HG03097 (cell line): Measurements from ENCODE around the gene HDAC11.
"Not testable (repeated sequence)": the region's sequence is repeated elsewhere in the genome, so short reads cannot be mapped to it uniquely, and the experiment has no call there.

Experiments used
- ATAC-seq: cut with Tn5 transposase; IDR thresholded peaks from one replicate; pipeline ENCODE4 v1.9.1; 2021; ENCODE audit not compliant: unreplicated experiment, low FRiP score

The HDAC11 gene

DNA sequence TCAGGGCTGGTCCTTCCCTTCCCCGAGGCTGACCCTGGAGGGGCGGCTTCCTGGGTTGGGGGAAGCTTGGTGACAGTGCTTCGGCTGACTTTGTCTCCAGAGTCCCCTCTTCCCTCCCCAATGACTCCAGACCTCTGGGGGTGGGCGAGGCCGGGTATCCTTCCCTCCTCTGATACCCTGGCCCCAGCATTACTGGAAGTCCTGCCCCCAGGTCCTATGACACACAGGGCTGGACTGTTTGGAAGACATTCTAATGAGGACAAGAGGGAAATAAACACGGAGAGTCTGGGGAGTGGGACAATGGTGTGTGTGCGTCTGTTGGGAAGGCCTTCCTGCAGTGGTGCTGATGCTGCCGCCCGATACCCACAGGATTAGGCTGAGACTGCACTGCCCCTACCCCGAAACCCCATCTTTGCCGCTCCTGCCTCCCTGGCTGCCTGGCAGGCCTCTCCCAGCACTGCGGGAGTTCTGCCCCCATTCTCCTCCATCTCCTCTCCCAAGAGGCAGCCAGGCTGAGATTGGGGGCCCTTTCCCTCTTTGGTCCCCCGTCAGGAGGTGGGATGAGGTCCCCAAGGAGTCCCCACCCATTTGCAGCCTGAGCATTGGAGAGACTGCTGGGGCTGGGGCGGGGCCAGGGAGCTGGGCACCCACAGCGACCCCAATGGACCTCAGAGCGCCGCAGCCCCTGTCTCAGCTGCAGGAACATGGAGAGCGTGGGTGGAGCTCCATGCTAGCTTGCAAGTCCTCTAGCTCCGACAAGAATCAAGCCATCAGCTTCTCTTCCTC is 39.1 kb downstream of the HDAC11 start:
- no peak for ATAC-seq

DNA sequence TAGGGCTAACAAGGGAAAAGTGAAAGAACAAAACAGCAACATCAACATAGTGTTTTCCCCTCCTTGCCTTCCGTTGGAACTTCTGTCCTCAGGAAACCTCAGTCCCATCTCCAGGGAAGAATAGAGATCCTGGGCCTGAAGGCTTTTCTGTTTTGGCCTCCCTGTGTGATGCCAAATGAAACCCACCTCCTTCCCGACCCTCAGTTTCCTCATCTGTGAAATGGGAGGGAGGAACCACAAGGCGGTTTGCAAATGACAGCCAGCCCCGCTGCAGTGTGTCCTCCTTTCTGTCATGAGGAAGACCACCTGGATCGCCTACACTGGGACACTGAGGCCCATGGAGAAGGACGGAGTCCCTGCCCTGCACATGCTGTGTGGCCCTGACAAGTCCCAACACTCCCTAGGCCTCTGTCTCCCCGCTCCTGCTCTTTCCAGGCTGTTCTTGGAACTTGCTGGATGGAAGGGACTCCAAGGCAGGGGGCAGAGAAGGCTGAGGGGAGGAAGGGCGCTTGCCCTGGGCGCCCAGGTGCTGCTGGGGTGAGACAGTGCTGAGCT is 40.3 kb downstream of the HDAC11 start:
- no peak for ATAC-seq

DNA sequence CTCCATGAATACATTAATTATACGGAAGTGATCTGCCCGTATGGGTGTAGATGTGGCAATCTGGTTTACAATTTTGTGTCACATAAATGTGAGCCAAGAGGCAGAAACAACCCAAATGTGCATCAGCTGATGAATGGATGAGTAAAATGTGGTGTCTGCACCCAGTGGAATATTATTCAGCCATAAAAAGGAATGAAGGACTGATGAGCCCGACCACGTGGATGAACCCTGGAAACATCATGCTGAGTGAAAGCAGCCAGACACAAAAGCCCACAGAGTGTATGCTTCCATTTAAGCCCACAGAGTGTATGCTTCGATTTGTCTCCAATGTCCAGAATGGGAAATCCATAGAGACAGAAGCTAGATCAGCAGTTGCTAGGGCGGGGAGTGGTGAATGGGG is 41.2 kb downstream of the HDAC11 start:
- ATAC-seq = no peak

DNA sequence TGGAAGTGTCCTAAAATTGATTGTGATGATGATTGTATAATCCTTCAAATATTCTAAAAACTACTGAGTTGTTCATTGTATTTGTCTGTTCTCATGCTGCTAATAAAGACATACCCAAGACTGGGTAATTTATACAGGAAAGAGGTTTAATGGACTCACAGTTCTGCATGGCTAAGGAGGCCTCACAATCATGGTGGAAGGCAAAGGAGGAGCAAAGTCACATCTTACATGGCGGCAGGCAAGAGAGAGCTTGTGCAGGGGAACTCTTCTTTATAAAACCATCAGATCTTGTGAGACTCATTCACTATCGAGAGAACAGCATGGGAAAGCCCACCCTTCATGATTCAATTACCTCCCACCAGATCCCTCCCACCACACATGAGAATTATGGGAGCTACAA is 41.6 kb downstream of the HDAC11 start:
- not testable (repeated sequence) for ATAC-seq

DNA sequence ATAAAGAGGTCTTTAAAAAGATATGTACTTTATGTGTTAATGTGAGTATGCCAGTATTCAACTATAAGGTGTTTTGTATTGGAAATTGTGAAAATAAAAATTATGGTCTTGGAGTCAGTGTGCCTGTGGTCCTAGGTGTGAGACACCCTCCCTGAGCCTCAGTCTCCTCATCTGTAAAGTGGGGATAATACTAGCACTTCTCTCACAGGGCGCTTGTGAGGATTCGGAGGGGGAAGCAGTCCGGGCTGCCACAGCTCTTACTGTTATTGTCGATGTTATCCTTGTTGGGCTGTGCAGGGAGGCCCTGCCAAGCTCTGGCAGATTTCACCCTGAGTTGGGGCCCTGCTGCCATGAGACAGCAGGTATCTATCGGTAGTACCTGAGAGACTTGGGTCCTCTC is 42.1 kb downstream of the HDAC11 start:
- no peak for ATAC-seq

DNA sequence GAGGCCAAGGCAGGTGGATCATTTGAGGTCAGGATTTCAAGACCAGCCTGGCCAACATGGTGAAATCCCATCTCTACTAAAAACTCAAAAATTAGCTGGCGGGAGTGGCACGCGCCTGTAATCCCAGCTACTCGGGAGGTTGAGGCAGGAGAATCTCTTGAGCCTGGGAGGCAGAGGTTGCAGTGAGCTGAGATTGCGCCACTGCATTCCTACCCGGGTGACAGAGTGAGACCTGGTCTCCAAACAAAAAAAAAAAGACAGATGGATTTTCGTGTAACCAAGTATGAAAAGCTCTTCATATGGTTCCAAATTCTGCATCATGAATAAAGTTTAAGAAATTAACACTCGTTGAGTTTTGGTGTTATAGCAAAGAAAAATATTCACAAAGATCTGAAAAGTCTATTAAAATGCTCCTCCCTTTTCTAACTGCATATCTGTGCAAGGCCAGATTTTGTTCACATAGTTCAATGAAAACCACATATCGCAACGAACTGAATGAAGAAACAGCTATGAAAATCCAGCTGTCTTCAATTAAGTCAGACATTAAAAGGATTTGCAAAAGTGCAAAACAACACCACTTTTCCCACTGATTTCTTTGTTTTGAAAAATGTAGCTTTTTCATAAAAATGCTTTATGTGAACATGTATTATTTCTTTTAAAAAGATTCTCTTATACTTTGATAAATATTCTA is 45.0 kb downstream of the HDAC11 start:
- no peak for ATAC-seq

DNA sequence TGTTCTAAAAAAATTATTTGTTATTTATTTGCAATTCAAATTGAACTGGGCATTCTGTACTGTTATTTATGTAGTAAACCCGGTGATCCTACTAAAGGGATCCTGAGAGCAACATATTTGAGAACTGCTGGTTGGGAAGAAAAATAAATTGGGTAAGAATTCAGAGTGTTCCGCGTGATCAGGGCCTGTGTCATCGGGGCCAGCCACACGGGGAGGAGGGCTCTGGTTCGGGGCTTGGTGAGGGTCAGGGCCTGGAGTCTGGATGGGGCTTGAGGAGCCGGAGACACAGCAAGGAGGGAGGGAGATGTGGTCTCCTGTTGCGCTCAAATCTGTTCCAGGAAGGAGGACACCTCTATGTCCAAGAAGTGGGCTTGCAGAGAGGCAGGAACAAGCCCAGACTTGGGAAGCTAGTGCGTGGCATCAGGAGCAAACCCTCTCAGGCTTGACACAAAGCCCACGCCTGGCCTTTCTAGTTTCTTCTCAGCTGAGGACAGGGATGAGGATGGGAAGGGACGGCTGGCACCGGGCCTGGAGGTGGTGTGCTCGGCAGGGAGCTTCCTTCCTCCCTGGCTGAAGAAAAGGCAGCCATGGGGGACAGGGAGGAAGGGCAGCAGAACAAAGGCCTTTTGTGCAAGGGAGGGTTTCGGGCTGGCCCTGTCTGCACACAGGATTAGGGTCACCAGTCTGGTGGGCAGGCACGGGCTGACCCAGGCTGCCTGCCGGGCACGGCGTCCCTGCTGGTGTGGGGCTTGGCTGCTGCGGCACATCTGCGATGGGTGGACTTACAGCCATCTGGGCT is 45.9 kb downstream of the HDAC11 start:
- ATAC-seq = no peak

DNA sequence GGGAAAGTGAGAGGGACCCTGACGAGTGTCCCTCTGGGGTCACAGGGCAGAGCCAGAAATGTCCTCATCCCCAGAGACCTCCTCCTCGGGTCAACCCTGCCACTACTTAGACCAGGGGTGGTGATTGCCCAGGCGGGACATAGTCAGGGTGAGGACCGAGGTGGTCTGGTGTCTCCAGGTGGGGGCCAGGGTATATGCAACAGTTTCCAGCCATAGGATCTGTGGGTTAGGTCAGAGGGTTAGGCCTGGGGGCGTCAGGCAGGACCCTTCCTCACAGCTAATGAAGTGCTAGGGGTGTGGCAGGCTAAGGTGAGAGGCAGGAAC is 46.5 kb downstream of the HDAC11 start:
- ATAC-seq = no peak

DNA sequence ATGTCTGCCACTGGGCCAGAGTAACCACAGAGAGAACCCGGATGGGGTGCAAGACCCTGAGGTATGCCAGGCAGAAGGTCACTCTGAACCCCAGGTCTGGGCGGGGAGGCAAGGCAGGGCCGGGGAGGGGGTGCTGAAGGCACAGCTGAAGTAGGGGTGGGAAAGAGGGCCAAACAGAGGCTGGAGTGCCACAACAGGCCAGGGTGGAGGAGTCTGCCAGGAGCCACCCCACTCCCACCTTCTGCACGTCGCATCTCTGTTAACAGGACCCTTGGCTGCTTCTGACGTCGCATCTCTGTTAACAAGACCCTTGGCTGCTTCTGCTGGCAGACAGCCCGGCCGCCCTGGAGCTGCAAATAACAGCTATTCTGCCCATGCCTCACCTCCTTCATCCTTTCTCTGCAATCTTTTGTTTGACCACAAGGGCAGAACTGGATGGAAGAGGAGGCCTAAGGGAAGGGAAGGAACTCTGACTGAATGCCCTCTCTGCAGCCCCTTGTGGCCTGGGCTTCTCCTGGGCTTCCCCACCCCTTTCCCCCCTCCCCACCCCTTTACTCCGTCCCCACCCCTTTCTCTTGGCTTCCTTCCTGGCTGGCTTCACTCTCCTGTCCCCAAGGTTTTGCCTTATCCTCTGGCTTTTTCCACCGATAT is 48.2 kb downstream of the HDAC11 start:
- no peak for ATAC-seq

DNA sequence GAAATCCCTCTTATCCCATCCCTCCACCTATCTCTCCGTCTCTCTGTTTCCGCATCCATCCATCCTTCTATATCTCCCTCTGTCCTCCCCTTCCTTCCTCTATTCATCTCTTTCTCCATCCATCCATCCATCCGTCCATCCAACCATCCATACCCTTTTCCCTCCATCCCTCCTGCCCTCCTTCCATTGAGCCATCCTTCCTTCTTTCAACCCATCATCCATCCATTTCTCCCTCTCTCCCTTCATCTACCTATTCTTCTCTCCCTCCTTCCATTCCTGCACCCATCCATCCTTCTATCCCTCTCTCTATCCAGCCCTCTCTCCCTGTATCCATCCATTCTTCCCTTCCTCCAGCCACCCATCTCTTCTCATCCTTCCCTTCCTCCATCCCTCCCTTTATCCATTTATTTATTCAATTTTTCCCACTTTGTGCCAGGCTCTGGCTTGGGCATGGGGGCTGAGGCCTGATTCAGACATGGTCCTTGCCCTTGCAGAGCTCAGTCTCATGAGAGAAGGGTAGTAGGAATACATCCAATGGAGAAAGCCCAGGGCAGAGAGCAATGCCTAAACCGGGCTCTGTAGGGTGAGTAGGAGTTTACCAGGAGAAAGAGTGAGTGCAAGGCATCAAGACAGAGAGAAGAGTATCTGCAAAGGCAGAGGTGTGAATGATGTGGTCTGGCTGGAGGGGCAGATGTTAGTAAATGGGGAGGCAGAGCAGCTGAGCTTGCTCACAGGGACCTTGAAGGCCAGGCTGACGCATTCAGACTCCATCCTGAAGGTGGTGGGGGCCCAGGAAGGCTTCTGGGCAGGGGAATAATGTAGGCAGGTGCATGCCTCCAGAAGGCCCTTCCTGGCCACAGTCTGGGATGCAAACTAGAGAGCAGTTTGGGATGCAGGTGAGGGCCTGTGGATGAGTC is 49.3 kb downstream of the HDAC11 start:
- no peak for ATAC-seq

DNA sequence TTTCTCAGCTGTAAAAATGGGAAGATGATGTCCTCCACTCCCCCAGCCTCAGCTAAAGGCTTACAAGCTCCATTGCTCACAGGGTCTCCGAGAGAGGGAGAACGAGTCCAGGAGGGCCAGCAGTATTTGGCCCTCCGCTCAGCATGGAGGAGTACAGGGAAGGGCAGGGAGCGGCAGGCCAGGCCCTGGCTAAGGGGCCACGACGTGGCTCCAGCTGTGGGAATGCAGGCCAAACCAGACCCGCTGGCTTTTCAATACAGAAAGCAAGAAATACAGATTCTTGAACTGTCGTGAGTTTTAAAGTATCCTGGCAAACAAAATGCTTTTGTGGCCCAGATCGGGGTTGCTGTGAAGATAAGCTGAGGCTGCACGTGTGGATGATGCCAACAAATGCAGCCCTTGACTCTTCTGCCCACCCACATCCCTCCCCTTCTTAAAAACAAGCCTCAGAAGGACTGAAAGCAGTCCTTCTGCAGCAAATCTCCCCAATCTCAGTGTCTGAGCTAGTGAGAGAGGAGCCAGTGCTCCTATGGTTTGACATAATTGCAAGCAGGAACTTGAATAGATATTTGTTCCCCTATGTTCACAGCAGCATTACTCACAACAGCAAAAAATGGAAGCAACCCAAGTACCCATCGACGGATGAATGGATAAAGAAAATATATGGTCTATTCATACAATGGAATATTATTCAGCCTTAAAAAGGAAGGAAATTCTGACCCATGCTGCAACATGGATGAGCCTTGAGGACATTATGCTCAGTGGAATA is 50.3 kb downstream of the HDAC11 start:
- ATAC-seq = no peak

DNA sequence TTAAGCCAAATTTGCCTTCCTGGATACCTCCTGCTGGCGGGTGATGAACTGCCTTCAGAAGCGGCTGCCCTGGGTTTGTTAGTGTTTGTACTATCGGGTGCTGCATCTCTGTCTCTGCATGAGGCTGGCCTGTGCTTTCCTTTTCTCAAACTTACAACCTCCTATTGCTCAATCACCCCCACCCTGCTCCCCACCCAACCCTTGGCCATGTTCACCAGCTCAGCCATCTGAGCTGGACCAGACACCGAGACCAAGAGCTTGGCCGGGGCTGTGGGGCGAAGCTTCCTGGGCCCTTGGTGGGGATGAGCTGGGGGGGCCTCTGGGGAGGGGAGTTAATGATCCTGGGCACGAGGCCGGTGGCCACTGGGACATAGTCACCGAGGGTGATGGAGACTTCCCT is 52.0 kb downstream of the HDAC11 start:
- no peak for ATAC-seq

DNA sequence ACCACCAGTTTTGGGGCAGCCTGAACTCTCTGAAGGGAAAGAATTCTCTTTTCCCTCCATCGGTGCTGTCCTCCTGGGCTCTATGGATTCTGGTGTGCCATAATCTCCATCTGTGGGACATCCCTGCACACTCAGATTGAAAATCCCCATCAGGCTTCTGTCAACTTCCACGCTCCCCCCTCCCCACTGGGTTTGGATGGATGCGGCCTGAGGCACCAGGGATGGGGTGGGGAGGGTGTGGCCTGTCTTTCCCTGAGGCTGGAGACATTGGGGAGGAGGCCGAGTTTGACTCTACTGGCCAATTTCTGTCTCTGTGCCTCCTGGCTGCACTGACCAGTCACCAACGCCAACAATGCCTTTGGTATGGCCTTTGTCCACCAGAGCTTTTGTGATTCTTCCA is 52.5 kb downstream of the HDAC11 start:
- no peak for ATAC-seq

DNA sequence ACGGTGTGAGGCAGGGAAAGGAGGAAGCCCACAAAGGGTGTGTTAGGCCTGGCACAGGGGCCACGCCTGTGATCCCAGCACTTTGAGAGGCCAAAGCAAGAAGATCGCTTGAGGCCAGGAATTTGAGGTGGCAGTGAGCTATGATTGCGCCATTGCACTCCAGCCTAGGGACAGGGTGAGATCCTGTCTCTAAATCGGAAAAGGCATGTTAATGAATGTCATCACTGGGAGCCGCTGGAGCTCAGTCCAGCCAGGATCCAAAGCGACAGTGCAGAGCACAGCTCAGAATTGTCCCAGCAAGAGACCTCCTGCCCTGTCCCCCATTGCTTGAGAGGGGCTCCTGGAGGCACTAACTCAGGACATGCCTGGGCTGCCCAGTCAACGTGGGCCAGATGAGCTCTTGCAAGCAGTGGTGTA is 53.8 kb downstream of the HDAC11 start:
- ATAC-seq = no peak

DNA sequence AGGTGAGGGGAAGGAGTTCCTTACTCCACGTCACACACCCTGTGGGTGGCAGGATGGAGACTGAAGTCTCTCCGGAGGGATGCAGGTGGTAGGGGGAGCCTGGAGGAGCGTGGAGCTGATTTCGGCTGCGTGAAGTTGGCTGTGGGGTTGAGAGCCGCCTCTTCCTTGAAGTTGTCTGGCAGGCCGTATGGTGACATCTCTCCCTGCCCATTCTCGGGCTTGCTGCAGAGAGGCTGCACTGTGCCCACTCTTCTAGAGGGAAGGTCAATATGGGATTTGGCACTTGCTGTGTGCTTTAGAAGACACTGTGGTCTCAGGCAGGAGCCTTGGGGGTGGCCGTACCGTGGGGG is 55.4 kb downstream of the HDAC11 start:
- no peak for ATAC-seq

DNA sequence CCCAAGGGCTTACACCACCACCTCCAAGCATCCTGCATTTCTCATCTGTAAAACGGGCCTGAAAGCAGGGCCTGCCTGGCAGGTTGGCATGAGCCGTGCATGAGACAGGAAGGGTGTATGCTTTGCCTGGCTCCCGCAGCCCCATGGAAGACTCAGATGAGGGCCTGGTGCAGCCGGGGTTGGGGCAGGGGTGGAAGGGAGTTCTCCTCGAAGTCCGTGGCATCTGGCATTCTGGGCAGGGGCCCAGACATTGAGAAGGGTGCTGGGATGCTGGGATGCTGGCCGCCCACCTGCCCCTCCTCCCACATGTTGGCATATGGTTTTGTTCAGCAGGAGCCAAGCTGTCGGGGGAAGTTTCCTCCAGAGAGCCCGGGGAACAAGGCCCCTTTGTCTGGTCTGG is 55.8 kb downstream of the HDAC11 start:
- ATAC-seq = no peak

DNA sequence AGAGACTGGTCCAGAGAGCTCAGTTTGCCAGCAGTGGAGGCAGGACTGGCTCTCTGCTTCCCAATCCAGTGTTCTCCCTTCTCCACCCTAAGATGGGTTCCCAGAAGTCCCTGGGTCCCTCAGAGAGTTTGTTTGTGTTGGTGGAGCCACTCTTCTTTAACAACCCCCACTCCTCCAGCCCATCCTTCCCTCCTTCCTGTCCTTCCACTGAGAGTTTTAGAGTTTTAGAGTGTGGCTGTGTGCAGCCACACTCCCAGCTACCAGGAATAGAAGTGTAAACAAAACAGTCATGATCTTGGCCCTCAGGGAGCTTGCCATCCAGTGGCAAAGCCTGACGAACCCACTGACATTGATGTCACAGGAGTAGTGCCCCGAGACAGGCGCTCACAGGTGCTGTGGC is 56.3 kb downstream of the HDAC11 start:
- no peak for ATAC-seq

DNA sequence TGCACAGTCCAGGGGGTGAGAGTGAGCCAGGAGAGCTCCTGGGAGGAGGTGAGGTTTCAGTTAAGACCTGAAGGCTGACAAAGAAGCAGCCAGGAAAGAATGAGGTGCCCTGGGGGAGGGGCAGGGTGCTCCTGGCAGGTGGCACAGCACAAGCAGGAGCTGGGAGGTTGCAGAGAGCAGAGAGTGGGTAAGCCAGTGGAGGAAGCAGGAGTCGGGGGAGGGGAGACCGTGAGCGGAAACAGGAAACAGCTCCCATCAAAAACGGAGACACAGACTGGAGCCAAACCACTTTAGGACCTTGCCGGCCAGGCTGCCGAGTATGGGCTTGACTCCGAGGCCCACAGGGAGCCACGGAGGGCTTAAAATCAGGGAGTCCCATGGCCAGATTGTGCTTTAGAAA is 56.7 kb downstream of the HDAC11 start:
- ATAC-seq = no peak

DNA sequence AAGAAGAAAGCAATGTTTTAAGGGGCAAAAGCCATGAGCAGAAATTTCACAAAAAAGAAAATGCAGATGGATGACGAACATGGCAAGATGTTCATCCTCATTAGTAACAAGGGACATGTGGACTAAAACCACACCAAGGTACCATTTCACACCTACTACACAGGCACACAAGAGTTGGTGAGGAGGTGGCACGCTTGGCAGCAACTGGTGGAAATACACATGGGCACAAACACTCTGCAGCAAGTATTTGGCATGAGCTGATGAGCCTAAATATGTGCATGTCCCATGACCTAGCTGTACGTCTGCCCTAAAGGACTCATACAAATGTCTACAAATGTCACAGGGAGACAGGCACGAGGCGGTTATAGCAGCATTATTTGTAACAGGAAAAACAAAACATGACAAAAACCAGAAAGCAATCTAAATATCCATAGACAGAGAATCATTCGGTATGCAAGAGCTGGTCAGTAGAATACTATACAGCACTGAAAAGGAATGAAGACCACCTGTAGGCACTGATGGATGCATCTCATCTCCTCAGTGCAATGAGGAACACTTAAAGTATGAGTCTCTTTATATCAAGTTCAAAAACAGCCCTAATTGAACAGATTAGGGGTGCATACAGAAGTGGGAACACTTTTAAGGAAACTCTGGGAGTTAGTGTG is 57.3 kb downstream of the HDAC11 start:
- ATAC-seq = no peak
